HG03520 (cell line): ENCODE measurements around the gene VEZF1.

Source experiments
- ATAC-seq: cut with Tn5 transposase; IDR thresholded peaks from one replicate; pipeline ENCODE4 v1.9.1; 2021; ENCODE audit warnings: mild to moderate bottlenecking, moderate library complexity; ENCODE audit not compliant: unreplicated experiment

VEZF1 gene

DNA sequence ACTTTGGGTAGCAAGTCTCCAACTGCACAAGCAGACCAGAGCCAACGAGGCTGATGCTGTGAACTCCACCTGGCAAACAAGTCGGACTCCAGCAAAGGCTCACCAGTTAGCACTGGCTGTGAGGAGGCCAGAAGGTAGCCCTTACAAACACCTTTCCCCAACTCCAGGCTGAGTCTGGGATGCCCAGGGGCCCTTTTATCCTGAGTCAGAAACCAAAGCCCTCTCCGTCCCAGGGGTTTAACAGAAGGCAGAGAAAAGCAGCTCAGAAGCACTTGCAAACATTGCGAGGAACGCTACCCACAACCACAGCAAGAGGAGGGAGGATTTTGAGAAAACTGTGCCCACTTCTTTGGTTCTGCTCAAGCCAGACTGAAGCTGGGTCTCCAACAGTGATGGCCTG, 57.8 kb downstream of the VEZF1 start:
- no peak for ATAC-seq

DNA sequence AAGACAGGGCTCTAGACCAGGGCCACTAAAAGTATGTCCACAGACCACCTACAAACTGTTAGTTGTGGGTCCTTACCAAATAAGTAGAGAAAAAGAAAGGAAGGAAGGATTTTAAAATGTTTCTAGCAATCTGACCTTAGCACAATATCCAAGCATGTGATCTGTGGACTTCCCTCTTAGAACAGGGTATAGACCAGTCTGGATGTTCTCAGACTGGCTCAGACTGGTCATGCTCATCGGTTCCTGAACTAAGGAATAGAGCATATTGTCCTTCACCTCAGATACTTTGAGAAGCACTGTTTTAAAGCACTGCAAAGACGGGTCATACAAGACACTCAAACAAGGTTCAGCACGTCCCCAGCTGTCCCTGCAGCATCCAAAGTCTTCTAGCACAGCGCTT, 58.7 kb downstream of the VEZF1 start:
- no peak for ATAC-seq

DNA sequence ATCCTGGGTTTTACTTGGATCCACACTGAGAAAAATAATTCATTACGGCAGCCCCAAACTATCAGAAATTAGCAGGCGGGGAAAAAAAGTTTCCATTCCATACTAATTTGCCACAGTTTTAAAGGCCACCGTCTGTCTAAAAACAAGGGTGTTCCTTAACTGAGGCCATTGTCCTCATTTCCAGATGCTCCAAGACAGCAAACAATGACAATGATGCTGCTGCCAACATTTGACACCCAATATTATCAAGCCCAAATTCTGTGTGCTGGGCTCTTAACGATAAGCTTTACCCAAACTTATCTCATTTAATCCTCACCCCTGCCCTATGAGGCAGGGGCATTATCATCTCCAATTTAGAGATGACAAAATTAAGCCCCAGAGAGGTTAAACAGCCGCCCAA, 59.1 kb downstream of the VEZF1 start:
- ATAC-seq = no peak

DNA sequence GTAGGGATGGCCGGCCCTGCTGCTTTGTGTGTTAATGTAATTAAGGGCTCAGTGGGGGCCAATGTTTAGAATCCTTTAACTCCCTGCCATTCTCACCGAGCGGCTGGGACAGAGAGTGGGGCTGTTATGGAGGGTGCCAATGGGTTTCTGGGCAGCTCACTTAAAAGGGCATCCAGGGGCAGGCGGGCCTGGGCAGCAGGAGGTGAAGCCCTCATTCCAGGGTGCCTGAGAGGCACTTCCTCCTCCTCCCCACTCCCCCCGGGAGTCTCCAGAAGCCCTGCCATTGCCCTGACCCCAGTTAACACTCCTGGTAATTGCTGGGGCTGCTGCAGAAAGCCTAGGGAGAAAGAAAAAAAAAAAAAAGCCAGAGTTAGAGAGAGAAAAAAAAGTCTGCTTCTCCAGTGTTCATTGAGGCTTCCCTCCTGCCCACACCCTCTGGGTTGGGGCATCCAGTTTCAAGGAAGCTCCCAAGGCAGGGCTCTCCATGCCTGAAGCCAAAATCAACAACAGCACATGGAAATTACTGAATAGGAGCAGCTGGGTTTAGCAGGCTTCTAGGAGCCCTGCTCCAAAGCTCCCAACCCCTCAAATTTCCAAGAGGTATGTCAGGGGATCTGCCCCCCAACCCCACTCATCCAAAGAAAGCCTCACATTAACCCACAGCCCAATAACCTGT, 60.9 kb downstream of the VEZF1 start:
- no peak for ATAC-seq

DNA sequence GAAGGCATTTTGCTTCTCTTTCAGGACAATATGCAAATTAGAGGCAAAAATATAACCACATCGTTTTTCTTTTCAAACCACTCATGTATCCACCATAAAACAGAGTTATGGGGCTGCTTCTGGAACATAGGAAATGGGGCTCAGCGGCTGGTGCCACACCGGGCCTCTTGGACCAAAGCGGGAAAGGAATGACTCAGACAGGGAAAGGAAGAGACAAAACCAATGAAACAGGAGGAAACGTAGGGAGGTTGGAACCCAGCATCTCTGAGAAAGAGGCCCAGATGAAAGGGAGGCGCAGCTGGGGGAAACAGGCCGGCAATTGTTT, 61.4 kb downstream of the VEZF1 start:
- no peak for ATAC-seq

DNA sequence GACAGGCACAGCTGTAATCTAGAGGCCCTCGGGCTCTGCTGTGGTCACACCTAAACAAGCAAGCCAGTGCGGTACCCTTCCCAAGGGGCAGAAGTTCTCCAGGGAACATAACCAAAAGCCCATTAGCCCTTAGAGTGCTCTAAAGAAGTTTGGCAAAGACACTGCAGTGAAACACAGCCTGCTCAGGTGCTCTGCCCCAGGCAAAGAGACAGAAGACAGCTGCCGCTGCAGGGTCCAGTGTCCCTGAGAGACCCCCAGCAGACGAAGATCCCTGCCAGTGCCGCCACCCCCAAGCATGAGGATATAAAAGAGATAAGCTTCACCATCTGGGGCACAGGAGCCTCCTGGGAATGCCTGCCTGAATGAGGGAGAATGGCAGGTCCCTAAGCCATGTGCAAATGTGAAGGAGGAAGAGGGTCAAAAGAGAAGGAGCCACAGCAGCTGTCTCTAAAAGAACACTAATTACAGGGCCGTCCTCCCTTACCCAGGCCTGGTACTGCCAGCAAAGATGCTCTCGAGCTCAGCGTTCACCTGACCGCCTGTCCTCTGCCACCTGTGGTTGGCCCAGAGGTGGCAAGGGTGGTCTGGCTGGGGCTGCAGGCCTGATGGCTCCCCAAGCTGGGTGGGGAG, 62.6 kb downstream of the VEZF1 start:
- no peak for ATAC-seq

DNA sequence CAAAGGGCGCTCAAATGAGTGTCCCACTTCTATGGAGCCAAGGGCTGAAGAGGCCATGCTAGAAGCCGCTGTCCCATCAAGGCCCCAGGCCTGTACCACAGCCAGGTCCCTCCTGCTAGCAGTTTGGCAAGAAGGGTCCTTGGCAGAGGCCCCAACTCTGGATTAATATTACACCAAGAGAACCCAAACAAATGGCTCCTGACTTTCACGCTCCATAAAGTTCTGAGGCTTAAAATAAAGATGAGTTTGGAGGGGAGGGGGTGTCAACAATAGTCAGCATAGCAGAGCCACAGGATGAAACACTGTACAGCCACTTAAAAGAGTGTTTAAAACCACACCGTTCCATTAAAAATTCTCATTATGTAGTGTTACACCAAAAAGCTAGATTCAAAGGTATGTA, 63.4 kb downstream of the VEZF1 start:
- ATAC-seq = no peak
